Upper lobe of left lung (tissue), 6 donors: ENCODE data around the gene INTS2. TPM values are rescaled to one million over a fixed set of nuclear protein-coding genes. Genes with fewer than 3 reads are reported as not detected.

Experiments used
- ATAC-seq, 2 donors: fragments of 200-7000 bp; cut with Tn5 transposase; one replicate each; pipeline ENCODE4 v1.9.1; 2022; ENCODE audit warnings: mild to moderate bottlenecking in 2 of 2, moderate library complexity in 2 of 2; ENCODE audit not compliant: low FRiP score in 2 of 2
- DNase-seq, 2 donors: peaks; one replicate each; pipeline ENCODE4 v3.0.0-alpha.2; 2019 to 2020
- H3K27ac ChIP-seq, 4 donors: fragments of 200-600 bp; sonication (generic); one replicate each; pipeline ENCODE4 v1.5.1; 2016 to 2019
- H3K27me3 ChIP-seq, 4 donors: fragments of 200-600 bp; sonication (generic); one replicate each; pipeline ENCODE4 v1.5.1; 2017 to 2019
- H3K36me3 ChIP-seq, 4 donors: fragments of 200-600 bp; sonication (generic); one replicate each; pipeline ENCODE4 v1.5.1; 2016 to 2019
- H3K4me1 ChIP-seq, 4 donors: fragments of 200-600 bp; sonication (generic); one replicate each; pipeline ENCODE4 v1.5.1; 2018 to 2019
- H3K4me3 ChIP-seq, 4 donors: fragments of 200-600 bp; sonication (generic); one replicate each; pipeline ENCODE4 v1.5.1; 2017 to 2019; ENCODE audit warnings: mild to moderate bottlenecking in 2 of 4, moderate library complexity in 1 of 4
- H3K9me3 ChIP-seq, 4 donors: fragments of 200-600 bp; sonication (generic); one replicate each; pipeline ENCODE4 v1.5.1; 2018 to 2019
- EP300 ChIP-seq, 4 donors: sonication (generic); formaldehyde crosslinking; IDR thresholded peaks; one replicate each; pipeline ENCODE4 v1.5.1; 2017; ENCODE audit warnings: antibody characterized with exemption in 4 of 4, control low read depth in 2 of 4
- POLR2A ChIP-seq, 4 donors: fragments of 450-650 bp; IDR thresholded peaks; one replicate each; pipeline ENCODE4 v1.5.1; 2016 to 2017; ENCODE audit warnings: antibody characterized with exemption in 4 of 4, mild to moderate bottlenecking in 2 of 4
- POLR2AphosphoS5 ChIP-seq, 2 donors: sonication (generic); formaldehyde crosslinking; IDR thresholded peaks; one replicate each; pipeline ENCODE4 v1.5.1; 2017; ENCODE audit warnings: antibody characterized with exemption in 2 of 2
- WGBS, 2 donors: methylation state at CpG; one replicate each; pipeline ENCODE4 v1.1.5; 2017 to 2018; 5-methylcytosine and 5-hydroxymethylcytosine counted together
- total RNA-seq, 6 donors: library from RNA; depleted of rRNA in 4 of 6; stranded (reverse); fragments of >200 nt in 4 of 6; gene quantifications; one replicate each; pipeline versions ENCODE4 v1.1.0 to v1.2.1, GENCODE V29; 2016 to 2021
- TF ChIP-seq, protein P1 (sequence below), 6 experiments: fragments of 450-650 bp in 4 of 6; fragments of 200-600 bp in 2 of 6; sonication (generic) in 2 of 6; IDR thresholded peaks; one replicate each; pipeline ENCODE4 v1.5.1; 2016 to 2019; ENCODE audit warnings: antibody characterized with exemption in 6 of 6
- donor health status: DM: no; HTN: no; CAD: no; lungs with moderate emphysema.
- donor health status: DM: no; HTN: yes; CAD: no; lungs with severe emphysema.

INTS2 gene
- total RNA-seq, 6 donors from 2014 or later = 6.0 to 12.0 (median 9.9) TPM

DNA sequence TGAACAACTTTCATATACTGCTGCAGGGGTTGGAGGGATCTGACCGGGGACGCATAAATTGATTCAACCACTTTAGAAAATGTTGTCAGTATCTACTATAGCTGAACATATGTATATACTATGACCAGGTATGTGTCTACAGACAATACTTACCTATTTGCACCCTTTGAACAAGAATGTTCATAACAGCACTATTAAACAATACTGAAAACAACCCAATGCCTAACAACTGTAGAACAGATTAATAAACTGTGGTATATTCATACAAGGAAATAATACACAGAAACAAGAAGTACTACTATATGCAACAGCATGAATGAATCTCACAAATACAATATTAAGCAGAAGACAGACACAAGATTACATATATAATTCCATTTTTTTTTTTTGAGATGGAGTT lies 74.9 kb downstream of the INTS2 start:
- Histone ChIP-seq H3K4me1 (no peaks in the 10 kb centered on the region), H3K4me3 (no peak overlapping the region), H3K9me3 (no peaks in the 10 kb centered on the region), H3K27me3 (no peaks in the 10 kb centered on the region), H3K27ac (no peak overlapping the region), H3K36me3 (no peaks in the 10 kb centered on the region)
- ATAC-seq (no peak), DNase-seq (no peak)
- 90 to 97% methylated on average over 2 of the region's 2 CpGs for WGBS, 2 donors
- no peak for TF ChIP-seq EP300 (IDR thresholded peaks at IDR 0.05)
- TF ChIP-seq, protein P1, sequence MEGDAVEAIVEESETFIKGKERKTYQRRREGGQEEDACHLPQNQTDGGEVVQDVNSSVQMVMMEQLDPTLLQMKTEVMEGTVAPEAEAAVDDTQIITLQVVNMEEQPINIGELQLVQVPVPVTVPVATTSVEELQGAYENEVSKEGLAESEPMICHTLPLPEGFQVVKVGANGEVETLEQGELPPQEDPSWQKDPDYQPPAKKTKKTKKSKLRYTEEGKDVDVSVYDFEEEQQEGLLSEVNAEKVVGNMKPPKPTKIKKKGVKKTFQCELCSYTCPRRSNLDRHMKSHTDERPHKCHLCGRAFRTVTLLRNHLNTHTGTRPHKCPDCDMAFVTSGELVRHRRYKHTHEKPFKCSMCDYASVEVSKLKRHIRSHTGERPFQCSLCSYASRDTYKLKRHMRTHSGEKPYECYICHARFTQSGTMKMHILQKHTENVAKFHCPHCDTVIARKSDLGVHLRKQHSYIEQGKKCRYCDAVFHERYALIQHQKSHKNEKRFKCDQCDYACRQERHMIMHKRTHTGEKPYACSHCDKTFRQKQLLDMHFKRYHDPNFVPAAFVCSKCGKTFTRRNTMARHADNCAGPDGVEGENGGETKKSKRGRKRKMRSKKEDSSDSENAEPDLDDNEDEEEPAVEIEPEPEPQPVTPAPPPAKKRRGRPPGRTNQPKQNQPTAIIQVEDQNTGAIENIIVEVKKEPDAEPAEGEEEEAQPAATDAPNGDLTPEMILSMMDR (IDR thresholded peaks at IDR 0.05) = no peak
- TF ChIP-seq POLR2AphosphoS5 (IDR thresholded peaks at IDR 0.05) = no peak
- TF ChIP-seq POLR2A (IDR thresholded peaks at IDR 0.05) = no peak

DNA sequence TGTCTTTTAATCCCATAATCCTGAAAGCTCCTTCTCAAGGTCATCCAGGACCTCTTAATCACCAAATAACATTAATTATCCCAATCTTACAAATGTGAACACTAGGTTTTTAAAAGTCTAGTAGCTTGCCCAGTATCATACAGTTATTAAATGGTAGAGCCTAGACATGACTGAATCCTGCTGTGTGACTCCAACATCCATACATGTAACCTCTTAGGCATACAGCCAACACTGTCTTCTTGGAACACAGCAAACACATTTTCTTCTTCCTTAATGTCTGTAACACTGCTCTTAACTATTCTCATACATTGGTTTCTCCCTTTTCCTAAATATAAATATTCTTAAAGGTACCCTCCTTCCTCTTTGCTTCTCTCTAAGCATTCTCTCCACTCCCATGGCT lies 78.1 kb downstream of the INTS2 start:
- no peak overlapping the region for H3K27ac ChIP-seq
- H3K27me3 ChIP-seq = no peaks in the 10 kb centered on the region
- TF ChIP-seq EP300 (IDR thresholded peaks at IDR 0.05) (no peak), POLR2AphosphoS5 (IDR thresholded peaks at IDR 0.05) (no peak), POLR2A (IDR thresholded peaks at IDR 0.05) (no peak)
- TF ChIP-seq, protein P1 (IDR thresholded peaks at IDR 0.05) = no peak
- no peak for DNase-seq
- no peaks in the 10 kb centered on the region for H3K36me3 ChIP-seq
- H3K9me3 ChIP-seq = no peaks in the 10 kb centered on the region
- ATAC-seq = no peak
- no peak overlapping the region for H3K4me3 ChIP-seq
- no peaks in the 10 kb centered on the region for H3K4me1 ChIP-seq

DNA sequence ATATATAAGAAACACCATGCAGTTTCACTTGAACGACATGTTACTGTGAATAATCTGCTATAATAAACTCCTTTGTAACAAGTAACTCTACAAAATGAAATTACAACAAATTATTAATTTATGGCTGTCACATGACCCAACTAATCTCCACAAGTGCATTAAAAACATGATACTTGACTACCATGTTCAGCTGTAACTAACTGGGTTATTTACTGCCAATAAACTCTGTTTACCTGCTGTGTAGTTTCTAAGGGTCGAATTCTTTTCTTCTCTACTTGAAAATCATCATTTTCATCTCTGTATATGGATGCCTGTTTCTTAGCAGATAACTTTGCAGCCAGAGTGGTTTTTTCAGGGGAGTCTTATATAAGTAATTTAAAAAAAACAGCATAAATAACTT lies 78.9 kb downstream of the INTS2 start:
- Histone ChIP-seq H3K27me3 (no peaks in the 10 kb centered on the region), H3K36me3 (no peaks in the 10 kb centered on the region), H3K4me1 (no peaks in the 10 kb centered on the region), H3K27ac (no peak overlapping the region), H3K9me3 (no peaks in the 10 kb centered on the region), H3K4me3 (no peak overlapping the region)
- TF ChIP-seq POLR2A (IDR thresholded peaks at IDR 0.05) (no peak), POLR2AphosphoS5 (IDR thresholded peaks at IDR 0.05) (no peak), EP300 (IDR thresholded peaks at IDR 0.05) (no peak)
- no peak for ATAC-seq
- 81 to 85% methylated on average over 2 of the region's 2 CpGs for WGBS, 2 donors
- no peak for DNase-seq

DNA sequence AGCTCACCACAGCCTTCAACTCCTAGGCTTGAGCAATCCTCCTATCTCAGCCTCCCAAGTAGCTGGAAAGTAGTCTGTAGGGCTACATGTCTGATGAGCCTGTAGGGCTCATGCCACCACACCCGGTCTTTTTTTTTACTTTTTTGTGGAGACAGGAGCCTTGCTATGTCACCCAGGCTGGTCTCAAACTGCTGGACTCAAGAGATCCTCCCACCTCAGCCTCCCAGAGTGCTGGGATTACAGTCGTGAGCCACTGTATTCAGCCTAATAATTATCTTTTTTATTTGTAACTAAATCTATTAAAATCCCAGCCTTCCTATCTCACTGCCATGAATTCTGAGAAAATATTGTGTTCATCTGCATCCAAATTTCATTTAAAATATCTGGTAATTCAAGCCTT lies 79.5 kb downstream of the INTS2 start:
- no peaks in the 10 kb centered on the region for H3K27me3 ChIP-seq
- ATAC-seq (no peak), DNase-seq (no peak)
- H3K4me1 ChIP-seq = no peaks in the 10 kb centered on the region
- no peaks in the 10 kb centered on the region for H3K36me3 ChIP-seq
- no peaks in the 10 kb centered on the region for H3K9me3 ChIP-seq
- H3K4me3 ChIP-seq = no peak overlapping the region
- no peak for TF ChIP-seq EP300 (IDR thresholded peaks at IDR 0.05)
- TF ChIP-seq, protein P1 (IDR thresholded peaks at IDR 0.05) = no peak
- no peak for TF ChIP-seq POLR2AphosphoS5 (IDR thresholded peaks at IDR 0.05)
- no peak for TF ChIP-seq POLR2A (IDR thresholded peaks at IDR 0.05)
- WGBS, 2 donors = 94 to 100% methylated on average over 2 of the region's 2 CpGs
- H3K27ac ChIP-seq = no peak overlapping the region

DNA sequence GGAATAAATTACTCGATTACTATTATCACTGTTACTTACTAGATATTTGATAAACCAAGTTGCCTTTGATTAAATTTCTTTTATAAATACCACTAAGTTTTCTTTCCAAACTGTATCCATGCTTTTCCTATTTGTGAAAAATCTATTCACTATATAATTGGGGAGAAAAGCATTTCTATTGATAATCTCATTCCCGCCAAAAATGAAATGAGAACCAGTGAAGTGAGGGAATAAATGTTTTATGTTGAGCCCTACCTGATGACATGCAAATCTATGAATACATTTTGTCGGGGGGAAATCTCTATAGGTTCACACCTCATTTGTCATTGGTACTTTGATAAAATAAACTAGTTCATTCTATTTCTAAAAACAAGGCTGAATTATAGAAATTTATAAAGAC lies 80.1 kb downstream of the INTS2 start:
- Histone ChIP-seq H3K36me3 (no peaks in the 10 kb centered on the region), H3K27me3 (no peaks in the 10 kb centered on the region), H3K4me3 (no peak overlapping the region), H3K27ac (no peak overlapping the region), H3K9me3 (no peaks in the 10 kb centered on the region), H3K4me1 (no peaks in the 10 kb centered on the region)
- TF ChIP-seq POLR2AphosphoS5 (IDR thresholded peaks at IDR 0.05) = no peak
- TF ChIP-seq, protein P1 (IDR thresholded peaks at IDR 0.05) = no peak
- TF ChIP-seq EP300 (IDR thresholded peaks at IDR 0.05) = no peak
- no peak for TF ChIP-seq POLR2A (IDR thresholded peaks at IDR 0.05)
- 96 to 97% methylated on average over 3 of the region's 3 CpGs for WGBS, 2 donors
- no peak for ATAC-seq
- DNase-seq = no peak
